NCI-H345 treated with DMSO at 0.1 percent for 48 hours (cell line): ENCODE data around the gene MARCHF3.
"Not testable (repeated sequence)": the region's sequence is repeated elsewhere in the genome, so short reads cannot be mapped to it uniquely, and the experiment has no call there.

Experiments used
- DNase-seq: peaks from one replicate; lab custom pipeline; 2025; ENCODE audit not compliant: unreplicated experiment; lab: John Stamatoyannopoulos, UW

Gene MARCHF3

DNA sequence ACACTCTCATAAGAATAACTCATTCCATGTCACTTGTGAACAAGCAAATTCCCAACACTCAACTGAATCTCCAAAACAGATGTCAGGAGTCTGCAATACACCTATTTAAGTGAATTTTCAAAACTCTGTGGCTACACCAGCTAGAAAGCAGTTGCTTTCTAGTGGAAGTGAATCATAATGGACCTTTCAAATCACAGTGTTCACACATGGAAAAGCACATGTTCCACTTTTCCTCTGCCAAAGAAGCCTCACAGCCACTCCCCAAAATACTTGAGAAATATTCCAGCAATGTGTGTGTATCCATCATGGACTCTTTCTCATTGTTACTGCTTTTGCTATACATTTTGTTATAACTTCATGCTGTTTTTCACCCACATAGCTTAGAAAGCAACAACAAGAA lies 17.4 kb downstream of the MARCHF3 start:
- no peak for DNase-seq

DNA sequence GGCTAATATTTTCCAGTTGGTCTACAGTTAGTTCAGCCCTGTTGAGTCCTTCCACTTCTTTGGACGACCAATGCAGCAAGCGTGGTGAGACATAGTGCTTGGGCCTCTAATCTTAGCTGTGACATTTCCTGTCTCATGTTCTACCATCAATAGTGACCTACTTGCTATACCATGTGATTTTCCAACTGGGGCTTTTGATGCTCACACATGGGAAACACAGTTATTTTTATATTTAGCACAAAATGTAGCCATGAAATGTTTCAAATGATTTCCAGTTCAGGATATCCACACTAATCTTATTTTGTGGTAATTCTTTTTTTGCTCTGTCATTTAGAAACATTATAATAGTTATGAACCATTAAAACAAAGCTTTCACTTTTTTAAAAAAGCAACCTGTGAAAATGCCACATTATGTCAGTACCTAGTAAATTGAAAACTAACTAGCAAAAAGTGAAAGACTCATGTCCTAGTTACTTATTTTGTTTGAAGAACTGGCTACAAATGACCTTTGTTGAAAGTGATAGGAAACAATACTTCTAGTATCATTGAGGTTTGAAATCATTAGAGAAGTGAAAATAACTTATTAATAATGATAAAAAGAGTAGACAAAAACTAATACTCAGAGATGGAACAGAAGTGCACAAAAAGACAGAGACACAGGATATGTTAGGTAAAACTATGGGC lies 18.3 kb downstream of the MARCHF3 start:
- DNase-seq, result no peak

DNA sequence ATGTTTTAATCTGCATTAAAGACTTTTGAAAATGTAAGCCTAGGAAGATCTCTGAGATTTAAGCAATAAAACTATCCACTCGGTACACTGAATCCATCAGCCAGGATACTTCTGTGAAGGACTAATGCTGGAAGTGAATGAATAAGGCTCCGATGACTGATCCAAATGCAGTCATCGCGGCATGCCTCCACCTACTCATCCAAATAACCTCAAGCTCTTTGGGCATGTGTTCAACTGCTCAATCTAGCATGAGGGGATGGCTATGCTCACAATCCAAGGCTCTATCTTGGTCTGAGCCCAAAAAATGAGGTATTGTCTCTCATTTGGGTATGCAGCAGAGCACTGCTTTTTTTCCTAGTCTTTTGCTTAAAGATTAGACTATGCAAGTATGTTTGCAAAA lies 19.2 kb downstream of the MARCHF3 start:
- no peak for DNase-seq

DNA sequence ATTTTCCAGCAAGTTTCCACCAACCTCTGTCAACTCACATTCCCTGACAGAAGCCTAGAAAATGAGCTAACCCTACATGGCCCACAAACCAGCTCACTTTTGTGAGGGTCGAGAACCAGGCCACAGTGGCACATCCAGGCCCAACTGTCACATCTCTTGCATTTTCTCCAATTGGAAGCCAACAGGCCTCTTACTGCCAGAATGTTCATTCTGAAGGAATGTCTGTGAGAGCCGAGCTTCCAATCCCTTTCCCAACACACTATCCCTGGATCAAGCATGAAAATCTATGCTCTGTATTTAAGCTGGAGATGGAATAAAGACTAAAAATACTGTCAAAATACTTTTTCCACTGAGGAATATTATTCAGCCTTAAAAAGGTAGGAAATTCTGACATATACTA lies 20.0 kb downstream of the MARCHF3 start:
- DNase-seq, result no peak

DNA sequence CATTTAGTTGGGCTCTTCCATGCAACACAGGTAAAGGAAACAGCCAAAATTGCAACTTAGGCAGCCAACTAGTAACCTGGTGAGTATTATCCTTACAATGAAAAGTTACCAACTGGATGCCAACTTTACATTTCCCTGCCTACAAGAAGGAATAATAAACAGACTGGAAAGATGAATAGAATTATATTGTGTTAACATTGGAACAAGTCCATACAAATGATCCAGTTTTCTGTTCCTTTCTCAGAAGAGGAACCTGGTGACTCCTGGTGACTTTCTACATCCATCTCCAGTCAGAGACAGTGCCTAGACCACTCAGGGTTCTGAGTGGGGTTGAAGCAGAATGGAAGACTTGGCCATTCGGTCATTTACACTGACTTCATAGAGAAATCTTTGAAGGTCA lies 20.6 kb downstream of the MARCHF3 start:
- DNase-seq, result no peak

DNA sequence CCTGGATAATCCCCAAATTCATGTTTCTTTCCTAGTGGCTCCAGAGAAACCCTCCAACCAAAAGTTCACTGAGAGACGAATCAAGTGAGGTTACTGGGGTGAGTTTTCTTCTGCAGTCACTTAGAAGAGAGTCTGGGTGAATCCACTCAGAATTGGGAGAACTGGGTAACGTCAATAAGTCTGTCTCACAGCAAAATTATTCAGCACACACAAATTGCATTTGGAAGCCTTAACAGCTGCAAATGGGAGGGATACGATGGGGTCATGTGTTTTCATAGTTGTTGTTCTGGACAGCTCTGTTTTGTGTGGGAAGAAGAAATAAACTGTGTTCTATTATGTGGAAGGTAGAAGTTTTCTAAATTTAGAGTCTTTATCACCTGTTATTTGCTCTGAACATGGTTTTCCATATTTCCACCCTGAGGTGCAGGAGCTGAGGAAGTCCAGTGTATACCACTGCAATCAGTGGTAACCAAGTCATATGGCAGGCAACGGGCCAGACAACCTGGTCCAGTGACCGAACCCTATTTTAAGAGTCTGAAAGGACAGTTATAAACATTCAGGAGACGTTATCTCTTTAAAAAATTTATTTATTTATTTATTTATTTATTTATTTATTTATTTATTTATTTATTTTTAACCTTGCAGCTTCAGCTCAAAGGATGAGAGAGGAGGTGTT lies 21.9 kb downstream of the MARCHF3 start:
- no peak for DNase-seq

DNA sequence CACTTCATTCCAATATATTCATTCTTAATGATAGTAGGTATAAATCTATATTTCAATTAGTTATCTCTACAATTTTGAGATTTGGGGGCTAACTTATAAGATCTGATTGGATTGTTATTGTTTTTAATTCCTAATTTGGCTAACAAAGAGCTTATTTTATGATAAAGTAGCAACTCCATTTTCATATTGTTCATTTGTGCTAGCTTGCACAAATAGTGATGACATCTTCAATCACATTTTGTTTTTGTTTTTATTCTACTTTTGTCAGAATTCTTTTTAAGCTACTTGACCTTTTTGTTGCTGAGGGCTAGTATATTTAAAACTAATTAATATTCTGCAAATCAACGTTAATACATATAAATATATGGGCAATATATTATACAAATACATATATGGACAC lies 22.8 kb downstream of the MARCHF3 start:
- no peak for DNase-seq

GRCh38 chr5:127006744-127007143 lies 23.6 kb downstream of the MARCHF3 start:
- DNase-seq, result no peak

- DNase-seq, result not testable (repeated sequence)
Measured at GRCh38 chr5:127005282-127005681, 25.1 kb downstream of the MARCHF3 start.

GRCh38 chr5:127004721-127005120 lies 25.6 kb downstream of the MARCHF3 start:
- DNase-seq, result no peak

- DNase-seq, result no peak
Measured at GRCh38 chr5:127003798-127004495, 26.4 kb downstream of the MARCHF3 start.

- no peak for DNase-seq
Measured at GRCh38 chr5:127002390-127002789, 28.0 kb downstream of the MARCHF3 start.

GRCh38 chr5:127001621-127002296 lies 28.6 kb downstream of the MARCHF3 start:
- no peak for DNase-seq

DNA sequence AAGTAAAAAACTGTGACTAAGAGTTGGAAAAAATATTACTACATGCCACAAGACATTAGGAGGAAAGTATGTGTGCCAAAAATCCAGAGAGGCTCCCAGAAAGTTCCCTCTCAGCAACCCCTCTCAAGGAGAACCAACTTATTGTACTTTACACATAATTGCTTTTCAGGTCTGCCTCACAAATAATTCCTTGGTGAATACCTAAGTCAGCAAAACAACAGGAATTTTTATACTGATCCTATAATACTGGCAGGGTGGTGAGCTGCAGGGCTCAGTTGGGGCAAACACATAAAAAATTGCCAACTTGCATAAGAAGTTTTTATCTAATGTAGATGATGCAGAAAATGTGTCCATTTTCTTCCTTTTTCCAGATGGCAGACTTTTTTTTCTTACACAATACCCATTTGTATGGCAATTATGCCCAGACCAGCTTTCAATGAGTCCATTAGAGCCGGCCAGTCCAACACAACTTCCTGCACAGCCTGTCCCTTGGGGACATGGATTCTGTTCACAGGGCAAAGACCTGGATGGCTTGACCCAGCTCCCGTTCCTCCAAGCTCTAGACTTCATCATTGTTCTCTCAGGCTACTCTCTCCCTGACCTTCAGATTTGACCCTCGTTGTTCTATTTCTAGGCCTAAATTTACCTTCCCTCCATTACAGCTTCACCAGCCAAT lies 31.3 kb downstream of the MARCHF3 start:
- no peak for DNase-seq

GRCh38 chr5:126998201-126998631 lies 32.1 kb downstream of the MARCHF3 start:
- no peak for DNase-seq

DNA sequence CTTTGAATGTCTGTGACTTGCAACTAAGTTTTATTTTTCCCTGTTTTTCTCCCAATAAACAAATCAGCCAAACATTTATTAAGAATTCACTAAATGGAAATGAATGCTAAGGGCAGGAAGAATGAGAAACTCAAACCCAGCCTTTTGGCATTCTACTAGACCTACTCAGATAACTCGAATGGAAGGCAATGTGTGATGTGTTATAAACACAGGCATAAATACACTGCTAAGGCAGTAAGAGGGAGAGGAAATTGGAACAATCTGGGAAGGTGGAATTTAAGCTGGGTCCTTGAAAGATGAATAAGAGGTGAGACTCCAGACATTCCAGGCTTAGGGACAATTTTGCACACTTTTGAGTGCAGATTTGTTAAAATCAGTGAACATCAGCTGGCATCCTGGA lies 34.7 kb downstream of the MARCHF3 start:
- no peak for DNase-seq

- DNase-seq, result no peak
Measured at GRCh38 chr5:126995039-126995438, 35.3 kb downstream of the MARCHF3 start.

GRCh38 chr5:126994485-126994884 lies 35.9 kb downstream of the MARCHF3 start:
- DNase-seq, result no peak

GRCh38 chr5:126988021-126988569 lies 42.3 kb downstream of the MARCHF3 start:
- DNase-seq, result no peak

DNA sequence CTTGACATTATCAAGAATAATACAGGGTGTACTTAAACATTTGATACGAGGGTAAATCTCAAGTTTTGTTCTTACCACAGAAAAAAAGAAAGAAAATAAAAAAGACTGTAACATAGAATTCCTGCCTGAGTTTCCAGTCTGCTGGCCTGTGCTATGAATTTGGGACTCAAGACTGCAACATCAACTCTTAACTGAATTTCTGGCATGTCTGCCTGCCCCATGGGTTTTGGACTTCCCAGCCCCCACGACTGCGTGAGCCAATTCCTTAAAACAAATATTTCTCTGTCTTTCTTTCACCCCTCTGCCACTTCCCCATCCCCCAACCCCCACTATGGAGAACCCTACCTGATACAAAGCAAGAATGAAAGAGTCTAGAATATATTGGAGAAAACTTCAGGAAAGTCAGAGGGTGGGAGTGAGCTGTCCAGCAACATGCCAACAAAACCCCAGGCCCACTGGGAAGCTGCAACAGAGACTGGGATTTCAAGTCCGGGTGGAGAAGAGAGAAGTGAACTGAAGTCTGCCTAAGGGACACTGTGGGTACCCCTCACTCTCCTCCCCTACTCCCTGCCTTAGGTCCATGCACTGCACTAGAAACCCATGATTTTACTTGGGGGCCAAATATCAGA lies 43.0 kb downstream of the MARCHF3 start:
- no peak for DNase-seq
